EL (cell line): ENCODE results near the gene BTN1A1.
A peak's percentile ranks its signal among the peaks of the same experiment; 100 is the strongest.
"Not testable (repeated sequence)": the region's sequence is repeated elsewhere in the genome, so short reads cannot be mapped to it uniquely, and the experiment has no call there.

Experiments used
- DNase-seq: peaks from one replicate; pipeline ENCODE4 v3.0.0-alpha.2; 2016

BTN1A1 gene

DNA sequence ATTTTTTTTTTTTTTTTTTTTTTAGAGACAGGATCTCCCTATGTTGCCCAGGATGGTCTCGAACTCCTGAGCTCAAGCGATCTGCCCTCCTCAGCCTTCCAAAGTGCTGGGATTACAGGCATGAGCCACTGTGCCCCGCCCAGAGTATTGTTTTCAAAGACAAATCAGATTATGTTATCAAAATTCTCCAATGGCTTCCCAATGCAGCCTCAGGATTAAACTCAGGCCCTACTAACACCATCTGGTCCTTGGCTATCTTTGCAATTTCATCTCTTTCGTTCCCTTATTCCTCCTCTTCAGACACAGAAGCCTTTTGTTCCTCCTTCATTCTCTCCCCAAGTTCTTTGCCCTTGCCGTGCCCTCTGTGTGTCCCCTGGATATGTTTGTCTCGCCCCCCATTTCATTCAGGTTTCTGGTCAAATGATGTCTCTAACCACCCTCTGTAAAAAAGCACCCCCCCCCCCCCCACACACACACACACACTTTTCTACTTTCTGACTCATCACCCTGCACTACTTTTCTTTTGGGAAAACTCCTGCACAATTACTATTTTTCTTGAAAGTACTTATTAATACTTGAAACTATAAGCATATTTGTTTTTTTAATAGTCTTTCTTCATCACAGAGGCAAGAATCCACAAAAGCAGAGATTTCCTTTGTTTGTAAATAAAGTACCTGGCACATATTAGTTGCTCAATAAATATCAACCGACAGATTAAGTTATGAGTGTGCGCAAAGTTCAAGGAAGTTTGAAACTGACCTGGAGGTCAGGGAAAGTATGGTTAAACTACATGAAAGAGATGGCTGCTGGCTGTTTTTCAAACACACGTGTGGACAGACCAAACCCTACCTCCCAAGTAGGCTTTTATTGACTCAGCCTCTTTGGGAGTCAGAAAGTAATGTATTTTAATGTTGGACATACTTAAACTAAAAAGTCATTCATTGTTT is 16.7 kb downstream of the BTN1A1 start:
- no peak for DNase-seq

DNA sequence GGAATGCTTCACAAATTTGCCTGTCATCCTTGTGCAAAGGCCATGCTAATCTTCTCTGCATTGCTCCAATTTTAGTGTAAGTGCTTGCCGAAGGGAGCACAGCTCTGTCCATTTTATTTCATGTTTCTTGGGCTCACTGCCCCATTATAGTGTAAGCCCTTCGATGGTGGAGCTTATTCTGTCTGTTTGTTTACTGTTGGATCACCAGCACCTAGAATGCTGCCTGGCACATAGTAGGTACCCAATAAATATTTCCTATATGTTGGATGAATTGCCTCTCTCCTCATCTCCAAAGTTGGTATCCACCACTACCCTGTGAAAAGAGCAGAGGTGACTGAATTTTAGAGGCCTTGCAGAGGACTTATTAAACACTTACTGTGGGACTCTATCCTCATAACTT is 19.3 kb downstream of the BTN1A1 start:
- DNase-seq: no peak

- DNase-seq: no peak
These were observed 20.2 kb downstream of the BTN1A1 start for GRCh38 chr6:26520237-26520849.

GRCh38 chr6:26520850-26521599 is 20.9 kb downstream of the BTN1A1 start:
- DNase-seq: peak; percentile 85

DNA sequence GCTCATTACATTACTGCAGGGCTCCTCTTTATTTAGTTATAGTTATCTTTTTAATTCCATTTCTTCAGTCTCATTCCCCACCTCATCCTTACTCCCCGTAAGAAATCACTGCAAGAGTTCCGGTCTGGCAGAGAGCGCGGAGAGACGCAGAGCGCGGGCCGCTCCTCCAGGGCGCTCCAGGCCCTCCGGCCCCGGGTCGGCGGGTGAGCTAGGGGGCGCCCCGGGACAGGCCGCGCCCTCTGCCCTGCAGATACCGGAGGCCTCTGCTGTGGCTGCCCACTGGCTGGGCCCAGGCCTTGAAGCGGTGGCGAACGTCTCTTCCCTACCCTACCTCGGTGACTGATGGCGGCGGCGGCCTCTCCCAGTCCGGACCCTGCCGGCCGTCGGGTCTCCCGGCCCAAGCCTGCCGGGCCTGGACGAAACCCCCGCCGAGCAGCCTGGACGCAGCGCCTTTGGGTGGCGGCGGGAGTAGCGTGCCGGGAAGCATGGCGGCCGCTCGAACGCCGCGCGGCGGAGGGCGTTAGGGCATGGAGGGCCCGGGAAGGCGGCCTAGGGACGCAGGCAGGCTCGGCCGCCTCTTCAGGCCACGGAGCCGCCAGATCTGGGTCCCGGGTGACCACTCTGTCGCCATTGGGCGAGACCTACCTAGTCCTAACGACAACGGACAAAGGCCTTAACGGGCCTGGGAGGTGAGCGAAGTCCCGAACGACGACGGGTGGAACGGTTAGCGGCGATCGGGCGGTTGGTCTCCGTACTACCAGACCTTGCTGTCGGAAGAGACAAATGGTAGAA is 21.7 kb downstream of the BTN1A1 start:
- peak; percentile 84 for DNase-seq

GRCh38 chr6:26522486-26523228 is 22.6 kb downstream of the BTN1A1 start:
- peak; percentile 52 for DNase-seq

GRCh38 chr6:26524314-26524713 is 24.2 kb downstream of the BTN1A1 start:
- DNase-seq: not testable (repeated sequence)

- DNase-seq: no peak
These were observed 24.7 kb downstream of the BTN1A1 start for GRCh38 chr6:26524722-26525370.

DNA sequence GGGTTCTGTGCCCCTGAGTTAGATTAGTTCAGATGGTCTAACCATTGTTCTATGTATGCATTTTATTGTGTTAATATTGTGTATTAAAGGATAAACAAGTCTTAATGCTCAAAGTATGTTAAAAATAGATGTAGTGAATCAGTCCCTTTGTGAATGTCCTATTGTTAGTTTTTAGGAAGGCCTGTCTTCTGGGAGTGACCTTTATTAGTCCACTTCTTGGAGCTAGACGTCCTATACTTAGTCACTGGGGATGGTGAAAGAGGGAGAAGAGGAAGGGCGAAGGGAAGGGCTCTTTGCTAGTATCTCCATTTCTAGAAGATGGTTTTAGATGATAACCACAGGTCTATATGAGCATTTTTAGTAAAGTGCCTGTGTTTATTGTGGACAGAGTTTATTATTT is 25.7 kb downstream of the BTN1A1 start:
- no peak for DNase-seq

DNA sequence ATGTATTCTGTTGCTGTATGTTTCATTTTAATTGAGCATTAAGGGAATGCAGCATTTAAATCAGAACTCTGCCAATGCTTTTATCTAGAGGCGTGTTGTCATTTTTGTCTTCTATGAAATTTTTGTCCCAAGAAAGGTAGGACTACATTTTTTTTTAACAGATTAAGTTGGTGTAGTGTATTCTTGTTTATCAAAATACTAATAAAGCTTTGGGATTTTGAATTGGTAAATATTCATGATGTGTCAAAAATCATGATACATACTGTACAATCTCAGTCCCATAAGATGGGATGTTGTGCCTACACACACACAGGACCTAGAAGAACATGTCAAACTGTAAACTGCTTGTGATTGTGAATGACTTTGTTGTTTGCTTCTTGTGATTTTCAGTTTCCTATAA is 26.8 kb downstream of the BTN1A1 start:
- DNase-seq: no peak

DNA sequence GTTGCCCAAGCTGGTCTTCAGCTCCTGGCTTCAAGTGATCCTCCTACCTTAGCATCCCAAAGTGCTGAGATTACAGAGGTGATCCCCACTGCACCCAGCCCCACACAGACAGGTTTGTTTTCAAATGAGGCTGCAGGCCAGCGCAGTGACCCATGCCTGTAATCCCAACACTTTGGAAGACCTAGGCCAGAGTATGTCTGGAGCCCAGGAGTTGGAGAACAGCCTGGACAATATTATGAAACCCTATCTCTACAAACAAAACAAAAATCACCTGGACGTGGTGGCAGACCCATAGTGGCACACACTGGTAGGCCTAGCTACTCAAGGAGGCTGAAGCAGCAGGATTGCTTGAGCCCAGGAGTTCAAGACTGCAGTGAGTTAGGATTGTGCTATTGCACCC is 30.1 kb downstream of the BTN1A1 start:
- no peak for DNase-seq

- DNase-seq: no peak
These were observed 31.8 kb downstream of the BTN1A1 start for GRCh38 chr6:26531897-26532296.

GRCh38 chr6:26532699-26533531 is 32.8 kb downstream of the BTN1A1 start:
- DNase-seq: peak; percentile 94

- no peak for DNase-seq
These were observed 33.4 kb downstream of the BTN1A1 start for GRCh38 chr6:26533532-26533931.

DNA sequence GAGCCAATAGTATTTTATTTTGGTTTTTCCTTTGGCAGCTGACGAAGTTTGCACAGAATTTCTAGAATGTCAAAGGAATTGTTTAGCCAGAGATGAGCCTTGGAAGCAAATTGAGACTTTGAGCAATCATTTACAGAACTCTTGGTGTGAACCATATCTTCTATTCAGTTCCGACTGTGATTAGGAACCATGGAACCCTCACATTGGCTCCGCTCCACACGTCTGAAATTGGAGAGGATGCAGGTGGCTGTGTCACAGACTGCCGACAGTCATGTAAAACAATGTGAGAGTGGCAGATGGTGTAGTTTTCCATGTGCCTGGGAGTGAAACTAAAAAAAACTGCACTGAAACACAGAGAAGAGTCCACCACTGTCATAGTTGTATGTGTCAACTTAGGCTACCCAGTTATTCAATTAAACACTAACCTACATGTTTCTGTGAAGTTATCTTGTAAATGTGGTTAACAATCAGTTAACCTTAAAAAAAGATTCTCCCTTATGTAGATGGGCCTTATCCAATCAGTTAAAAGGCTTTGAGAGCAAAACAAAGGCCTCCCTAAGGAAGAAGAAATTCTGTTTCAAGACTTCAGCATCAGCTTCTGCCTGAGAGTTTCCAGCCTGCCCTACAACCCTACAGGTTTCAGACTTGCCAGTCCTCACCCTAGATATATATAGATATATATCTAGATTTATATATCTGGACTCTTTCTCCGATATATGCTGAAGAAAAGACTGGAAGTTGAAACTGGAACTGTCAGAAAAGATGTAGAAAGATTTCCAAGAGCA is 34.8 kb downstream of the BTN1A1 start:
- no peak for DNase-seq

DNA sequence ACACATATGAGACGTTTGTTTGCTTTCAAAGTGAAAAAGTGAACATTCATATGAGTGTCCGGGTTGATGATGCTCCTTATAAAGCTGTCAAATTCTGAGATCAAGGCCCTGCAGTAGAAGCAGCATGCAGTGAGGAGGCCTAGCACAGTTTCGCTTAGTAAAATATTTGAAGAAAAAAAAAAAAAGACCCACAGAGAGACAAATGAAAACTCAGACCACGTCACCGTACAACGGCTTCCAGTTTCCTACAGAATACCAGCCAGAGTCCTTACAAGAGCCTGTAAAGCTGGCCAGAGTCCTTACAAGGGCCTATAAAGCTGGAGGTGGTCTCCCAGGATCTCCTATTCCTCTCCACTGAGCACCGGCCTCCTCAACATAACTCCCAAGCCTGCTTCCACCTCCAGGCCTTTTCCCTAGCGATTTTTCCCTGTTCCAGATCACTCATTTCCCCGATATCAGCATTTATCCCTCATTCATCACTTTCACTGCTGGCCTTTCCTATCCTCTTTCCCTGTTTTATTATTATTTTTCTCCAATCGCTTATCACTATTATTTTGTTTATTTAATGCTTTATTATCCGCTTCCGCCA is 36.6 kb downstream of the BTN1A1 start:
- peak; percentile 74 for DNase-seq

GRCh38 chr6:26537160-26537845 is 37.2 kb downstream of the BTN1A1 start:
- peak; percentile 96 for DNase-seq

DNA sequence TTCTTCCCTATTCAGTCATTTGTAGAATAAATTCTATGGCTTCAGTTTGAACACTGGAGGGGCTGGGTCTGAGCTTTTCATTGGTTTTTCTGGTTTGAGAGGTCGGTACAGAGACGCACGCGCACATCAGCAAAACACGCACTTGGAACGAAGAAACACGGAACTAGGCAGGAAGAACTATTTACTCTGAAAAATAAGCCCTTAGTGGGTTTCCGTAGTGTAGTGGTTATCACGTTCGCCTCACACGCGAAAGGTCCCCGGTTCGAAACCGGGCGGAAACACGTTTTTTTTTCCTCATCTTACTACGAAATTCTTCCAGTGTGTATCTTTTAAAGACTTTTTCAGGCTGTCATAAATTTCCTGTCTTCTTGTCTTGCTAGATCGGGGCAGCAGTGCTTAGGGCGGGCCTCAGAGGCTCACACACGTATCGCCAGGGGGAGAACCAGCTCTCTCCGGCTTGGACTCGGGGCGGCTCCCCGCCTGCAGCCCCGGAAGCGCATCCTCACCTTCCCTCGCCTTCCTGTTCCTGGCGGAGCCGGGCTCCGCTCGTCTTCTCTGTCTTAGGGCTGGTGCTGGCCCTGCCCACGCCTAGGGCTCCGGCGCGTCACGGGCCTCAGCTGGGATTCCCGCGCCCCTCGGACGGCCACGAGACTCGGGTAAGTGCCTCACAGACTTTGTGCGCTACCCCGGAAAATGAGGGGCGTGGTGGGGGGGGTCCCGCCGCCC is 37.9 kb downstream of the BTN1A1 start, which contains the start of gene HMGN4:
HMGN4 (plus strand) TSS at position 521 of the 726 bp plus-strand sequence. CDS start 6,841 bp downstream, outside the sequence.
- peak; percentile 93 for DNase-seq
